CD4-positive, alpha-beta T cell treated with Interleukin-17A for 1 hour (primary cell): ENCODE results near the gene RPUSD3.

Experiments
- DNase-seq: peaks from one replicate; pipeline ENCODE4 v3.0.0-alpha.2; 2020

Gene RPUSD3

DNA sequence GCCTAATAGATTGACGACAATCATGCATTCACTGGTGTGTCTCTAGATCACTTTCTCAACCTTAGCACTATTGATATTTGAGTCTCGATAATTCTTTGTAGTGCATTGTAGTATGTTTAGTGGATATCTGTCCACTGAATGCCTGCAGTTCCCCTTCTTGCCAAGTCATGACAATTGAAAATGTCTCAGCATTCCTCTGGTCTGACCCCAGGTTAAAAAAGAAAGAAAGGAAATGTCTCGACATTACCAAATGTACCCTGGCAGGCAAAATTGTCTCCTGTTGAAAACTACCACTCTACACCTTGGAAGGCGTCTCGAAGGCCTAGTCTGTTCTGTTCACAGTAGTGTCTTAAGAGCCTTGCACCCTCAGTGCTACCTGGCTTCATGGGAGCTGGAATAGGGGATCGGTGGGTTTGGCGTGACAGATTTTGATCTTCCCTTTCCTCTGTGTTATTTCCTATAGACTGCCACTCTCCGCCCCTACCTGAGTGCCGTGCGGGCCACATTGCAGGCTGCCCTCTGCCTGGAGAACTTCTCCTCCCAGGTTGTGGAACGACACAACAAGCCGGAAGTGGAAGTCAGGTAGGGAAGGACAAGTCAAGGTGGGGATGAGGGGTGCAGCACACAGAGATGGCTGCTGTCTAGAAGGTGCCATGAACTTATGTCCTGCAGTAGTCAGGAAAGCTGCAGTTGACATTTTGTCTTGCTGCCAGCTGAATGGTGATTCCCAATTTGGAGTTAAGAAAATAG lies 46.4 kb downstream of the RPUSD3 start:
- no peak for DNase-seq

DNA sequence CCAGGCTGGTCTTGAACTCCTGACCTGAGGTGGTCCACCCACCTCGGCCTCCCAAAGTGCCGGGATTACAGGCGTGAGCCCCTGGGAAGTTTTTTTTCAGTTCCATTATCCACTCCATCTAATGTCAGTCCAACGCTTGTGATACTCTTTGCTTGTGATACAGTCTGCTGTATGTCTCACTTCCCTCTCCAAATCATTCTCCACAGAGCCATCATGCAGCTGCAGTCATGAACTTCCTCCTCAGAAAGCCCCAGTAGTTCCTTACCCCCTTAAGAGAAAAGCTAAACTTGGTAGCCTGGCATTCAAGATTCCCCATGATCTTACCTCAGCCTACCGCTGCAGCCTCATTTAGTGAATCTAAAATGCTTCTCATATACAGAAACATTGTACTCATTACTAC lies 48.6 kb downstream of the RPUSD3 start:
- DNase-seq: no peak

DNA sequence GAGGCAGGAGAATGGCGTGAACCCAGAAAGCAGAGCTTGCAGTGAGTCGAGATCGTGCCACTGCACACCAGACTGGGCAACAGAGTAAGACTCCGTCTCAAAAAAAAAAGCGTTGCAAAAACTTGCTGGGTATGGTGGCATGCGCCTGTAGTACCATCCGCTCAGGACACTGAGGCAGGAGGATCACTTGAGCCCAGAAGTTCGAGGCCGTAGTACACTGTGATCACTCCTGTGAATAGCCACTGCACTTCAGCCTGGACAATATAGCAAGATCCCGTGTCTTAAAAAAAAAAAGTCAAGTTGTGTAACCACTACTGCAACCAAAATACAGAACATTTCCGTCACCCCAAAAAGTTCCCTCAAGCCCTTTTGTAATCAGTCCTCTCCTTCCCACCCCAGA lies 49.4 kb downstream of the RPUSD3 start:
- DNase-seq: no peak

DNA sequence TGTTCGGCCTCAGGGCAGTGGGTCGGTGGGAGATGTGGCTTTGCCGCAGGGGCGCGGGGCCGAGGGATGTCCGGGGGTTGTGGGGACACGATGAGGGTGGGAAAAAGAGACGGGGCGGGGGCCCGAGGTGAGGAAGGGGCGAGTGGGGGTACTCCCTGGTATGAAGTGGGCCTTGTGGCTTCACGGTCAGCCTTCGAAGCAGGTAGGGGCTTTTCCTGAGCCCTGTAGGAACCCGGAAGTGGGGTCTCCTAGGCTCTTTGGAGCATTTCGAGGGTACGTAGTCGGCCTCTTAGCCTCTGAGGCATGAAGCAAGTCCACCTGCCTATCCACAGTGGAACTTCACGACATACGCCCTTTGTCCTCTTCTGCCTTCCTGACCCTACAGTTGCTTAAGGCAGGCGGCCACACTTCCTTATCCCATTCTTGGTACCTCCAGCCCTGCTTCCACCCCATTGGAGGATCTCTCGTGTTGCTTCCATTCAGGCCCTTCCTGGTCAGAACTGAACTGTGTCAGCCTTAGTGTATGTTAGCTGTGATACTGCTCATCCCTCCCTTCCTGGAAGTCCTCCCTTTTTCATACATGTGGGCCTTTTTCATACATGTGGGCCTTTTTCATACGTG lies 50.5 kb downstream of the RPUSD3 start:
- peak; percentile 51 for DNase-seq

DNA sequence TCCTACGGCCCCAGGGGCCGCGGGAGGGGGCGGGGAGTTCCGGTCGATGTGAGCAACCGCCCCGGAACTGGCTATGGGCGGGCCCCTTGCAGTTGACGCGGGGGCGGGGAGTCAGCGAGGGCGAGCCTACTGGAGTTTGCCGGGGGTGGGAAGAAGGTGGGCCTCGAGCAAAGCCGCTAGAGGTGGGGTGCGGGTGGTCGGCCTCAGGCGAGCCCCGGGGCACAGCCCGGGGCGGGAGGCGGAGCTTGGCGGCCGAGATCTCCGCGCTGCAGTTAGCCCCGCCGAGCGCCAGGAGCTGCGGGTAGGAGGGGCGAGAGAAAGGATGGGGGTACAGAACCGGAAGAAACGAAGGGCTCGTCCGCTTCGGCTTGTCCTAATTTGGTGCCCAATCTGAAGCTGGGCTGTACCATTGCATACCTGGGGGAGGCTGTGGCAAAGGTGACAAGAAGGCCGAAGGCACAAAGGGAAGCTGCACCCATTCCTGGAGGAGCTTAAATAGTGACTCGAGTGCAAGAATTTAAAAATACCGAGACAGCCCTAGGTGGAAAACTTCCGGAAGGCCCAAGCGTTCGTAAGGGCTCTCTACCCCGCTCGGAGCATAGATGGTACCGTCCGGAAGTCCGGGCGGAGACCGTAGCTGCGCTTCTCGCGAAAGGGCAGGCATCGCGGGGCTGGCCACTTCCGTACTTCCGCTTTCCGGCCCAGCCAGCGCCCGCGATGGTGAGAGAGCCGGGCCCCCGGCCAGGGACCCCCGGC lies 51.2 kb downstream of the RPUSD3 start, which contains the start of the genes ARPC4 and TADA3:
TSS of gene ARPC4 (plus strand) at position 678 of the 756 bp plus-strand sequence. CDS start at position 718, 40 bp downstream.
TSS of gene TADA3 (minus strand) at position 69 of the 756 bp plus-strand sequence. CDS start 1,007 bp downstream, outside the sequence.
- DNase-seq: peak; percentile 94

DNA sequence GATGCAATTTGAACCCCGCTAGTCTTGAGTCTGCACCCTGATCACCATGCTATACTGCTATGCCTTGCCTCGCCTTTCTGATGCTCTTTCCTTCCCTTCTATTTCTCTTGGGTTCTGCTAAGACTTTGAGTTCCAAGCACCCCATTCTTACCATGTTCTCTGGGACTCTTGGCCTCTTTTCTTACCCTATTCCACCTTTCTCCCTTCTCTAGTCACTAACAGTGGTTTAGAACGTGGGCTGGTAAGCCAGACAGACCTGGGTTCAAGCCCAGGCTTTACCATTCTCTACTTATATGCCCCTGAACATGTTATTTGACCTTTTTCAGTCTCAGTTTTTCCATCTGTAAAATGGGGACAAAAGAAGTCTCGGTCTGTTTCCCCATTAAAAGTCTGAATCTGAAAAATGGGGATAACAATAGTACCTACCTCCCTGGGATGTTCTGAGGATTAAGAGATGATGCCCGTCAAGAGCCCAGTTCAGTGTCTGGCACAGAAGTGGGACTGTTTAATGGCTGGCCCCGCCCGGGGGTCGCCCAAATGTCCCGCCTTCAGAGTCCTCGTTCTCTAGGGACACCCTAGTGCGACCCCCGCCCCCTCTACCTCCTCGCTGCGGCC lies 51.9 kb downstream of the RPUSD3 start:
- no peak for DNase-seq

DNA sequence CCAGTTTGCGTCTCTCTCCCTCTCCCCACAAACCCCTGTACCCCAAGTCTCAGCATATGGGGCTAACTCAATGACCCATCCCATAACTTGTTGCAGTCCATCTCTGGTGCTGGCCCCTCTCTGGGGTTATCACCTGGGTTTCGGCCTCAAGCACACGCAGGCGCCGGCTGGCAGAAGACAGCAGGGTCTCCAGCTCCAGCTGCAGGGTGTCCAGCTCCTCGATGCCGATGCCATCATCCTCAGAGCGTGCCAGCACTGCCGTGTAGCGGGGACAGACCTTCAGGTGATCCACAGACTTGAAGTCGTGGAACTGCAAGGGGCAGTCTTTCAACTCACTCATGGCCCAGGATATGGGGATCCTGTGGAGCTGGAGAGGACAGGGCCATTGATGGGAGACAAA lies 52.7 kb downstream of the RPUSD3 start:
- DNase-seq: no peak
